NCI-H446 (cell line): ENCODE measurements around the gene GTSE1.

Experiments
- DNase-seq, 2 experiments: peaks; one replicate each; lab custom pipeline; 2025; lab: John Stamatoyannopoulos, UW

The GTSE1 gene

GRCh38 chr22:46366801-46367706, 70.4 kb downstream of the GTSE1 start:
- no peak for DNase-seq

- DNase-seq, result peak in 1 of 2 experiments; percentile 24
Measured at GRCh38 chr22:46367707-46368191, 71.1 kb downstream of the GTSE1 start.

GRCh38 chr22:46368422-46368821, 71.8 kb downstream of the GTSE1 start:
- DNase-seq, result no peak

- no peak for DNase-seq
Measured at GRCh38 chr22:46368871-46369715, 72.4 kb downstream of the GTSE1 start.

- no peak for DNase-seq
Measured at GRCh38 chr22:46369716-46370583, 73.3 kb downstream of the GTSE1 start.

GRCh38 chr22:46370584-46371291, 74.1 kb downstream of the GTSE1 start:
- no peak for DNase-seq

- DNase-seq, result no peak
Measured at GRCh38 chr22:46371623-46372226, 75.1 kb downstream of the GTSE1 start.

GRCh38 chr22:46372686-46373085, 76.0 kb downstream of the GTSE1 start:
- no peak for DNase-seq

GRCh38 chr22:46373159-46373558, 76.5 kb downstream of the GTSE1 start:
- DNase-seq, result no peak

GRCh38 chr22:46373921-46374662, 77.4 kb downstream of the GTSE1 start:
- DNase-seq, result no peak

- DNase-seq, result no peak
Measured at GRCh38 chr22:46374663-46375474, 78.2 kb downstream of the GTSE1 start.

- no peak for DNase-seq
Measured at GRCh38 chr22:46376111-46376510, 79.4 kb downstream of the GTSE1 start.

- DNase-seq, result no peak
Measured at GRCh38 chr22:46376908-46377524, 80.3 kb downstream of the GTSE1 start.

- no peak for DNase-seq
Measured at GRCh38 chr22:46377525-46378425, 81.1 kb downstream of the GTSE1 start.

- DNase-seq, result no peak
Measured at GRCh38 chr22:46378426-46379065, 81.9 kb downstream of the GTSE1 start.

GRCh38 chr22:46379066-46379930, 82.6 kb downstream of the GTSE1 start:
- no peak for DNase-seq
